HL-60 (cell line): ENCODE results near the gene COL19A1.
"Not testable (repeated sequence)": the region's sequence is repeated elsewhere in the genome, so short reads cannot be mapped to it uniquely, and the experiment has no call there.

Source experiments
- DNase-seq, 2 experiments: peaks; one replicate each; pipeline ENCODE4 v3.0.0-alpha.2; 2010 to 2020; ENCODE audit warnings: low read depth in 1 of 2, low spot score in 1 of 2
- H3K27ac ChIP-seq: fragments of 250-450 bp; sonication (Bioruptor Pico); replicated peaks from 2 replicates; pipeline ENCODE4 v1.5.1; 2020; ENCODE audit warnings: mild to moderate bottlenecking, moderate library complexity
- H3K27me3 ChIP-seq: fragments of 250-450 bp; sonication (Bioruptor Pico); 2 replicates; pipeline ENCODE4 v1.5.1; 2021; ENCODE audit warnings: mild to moderate bottlenecking, moderate library complexity; ENCODE audit not compliant: insufficient read depth, poor library complexity, severe bottlenecking
- H3K4me3 ChIP-seq: replicated peaks from 2 replicates; pipeline ENCODE4 v1.5.1; 2011; ENCODE audit warnings: mild to moderate bottlenecking, control low read depth, low read length; ENCODE audit not compliant: insufficient read depth
- CTCF ChIP-seq: IDR thresholded peaks from one replicate; pipeline ENCODE4 v1.5.1; 2011; ENCODE audit warnings: low read length, control low read depth, inconsistent platforms; ENCODE audit not compliant: insufficient read depth
- GABPA ChIP-seq: IDR thresholded peaks from 2 replicates; pipeline ENCODE4 v1.6.1; 2012; ENCODE audit warnings: low read depth
- POLR2AphosphoS5 ChIP-seq: IDR thresholded peaks from 2 replicates; pipeline ENCODE4 v1.6.1; 2012; ENCODE audit warnings: low read depth
- REST ChIP-seq: IDR thresholded peaks from 2 replicates; pipeline ENCODE4 v1.6.1; 2012; ENCODE audit warnings: low read depth; ENCODE audit not compliant: insufficient replicate concordance
- SPI1 ChIP-seq: IDR thresholded peaks from 2 replicates; pipeline ENCODE4 v1.6.1; 2012; ENCODE audit warnings: low read depth, mild to moderate bottlenecking, borderline replicate concordance

COL19A1 gene

GRCh38 chr6:69820438-69820837 lies 45.9 kb upstream of the COL19A1 start:
- Histone ChIP-seq H3K4me3 (no peak overlapping the region), H3K27ac (no peak overlapping the region), H3K27me3 (no peaks in the 10 kb centered on the region)
- no peak for DNase-seq
- no peak for TF ChIP-seq GABPA

GRCh38 chr6:69824355-69824754 lies 42.0 kb upstream of the COL19A1 start:
- H3K27me3 ChIP-seq, H3K27ac ChIP-seq, DNase-seq, H3K4me3 ChIP-seq: not testable (repeated sequence)

- DNase-seq, result no peak
- Histone ChIP-seq H3K27me3 (no peaks in the 10 kb centered on the region), H3K27ac (no peak overlapping the region), H3K4me3 (no peak overlapping the region)
- TF ChIP-seq POLR2AphosphoS5 (no peak), REST (no peak), SPI1 (no peak), CTCF (no peak), GABPA (no peak)
Observed at GRCh38 chr6:69825904-69826303, 40.5 kb upstream of the COL19A1 start.

GRCh38 chr6:69827276-69827893 lies 39.0 kb upstream of the COL19A1 start:
- Histone ChIP-seq H3K27me3 (no peaks in the 10 kb centered on the region), H3K4me3 (no peak overlapping the region), H3K27ac (no peak overlapping the region)
- no peak for TF ChIP-seq POLR2AphosphoS5
- no peak for TF ChIP-seq CTCF
- no peak for TF ChIP-seq GABPA
- TF ChIP-seq SPI1, result no peak
- TF ChIP-seq REST, result no peak
- DNase-seq, result no peak

- no peak overlapping the region for H3K4me3 ChIP-seq
- TF ChIP-seq SPI1 (no peak), GABPA (no peak), CTCF (no peak), POLR2AphosphoS5 (no peak), REST (no peak)
- no peaks in the 10 kb centered on the region for H3K27me3 ChIP-seq
- no peak overlapping the region for H3K27ac ChIP-seq
- no peak for DNase-seq
Observed at GRCh38 chr6:69832558-69832957, 33.8 kb upstream of the COL19A1 start.
